HL-60 (cell line): Measurements from ENCODE around the gene ZNRF3.
"Not testable (repeated sequence)": the region's sequence is repeated elsewhere in the genome, so short reads cannot be mapped to it uniquely, and the experiment has no call there.

ENCODE experiments used
- DNase-seq, 2 experiments: peaks; one replicate each; pipeline ENCODE4 v3.0.0-alpha.2; 2010 to 2020; ENCODE audit warnings: low read depth in 1 of 2, low spot score in 1 of 2
- H3K27ac ChIP-seq: fragments of 250-450 bp; sonication (Bioruptor Pico); replicated peaks from 2 replicates; pipeline ENCODE4 v1.5.1; 2020; ENCODE audit warnings: mild to moderate bottlenecking, moderate library complexity
- H3K27me3 ChIP-seq: fragments of 250-450 bp; sonication (Bioruptor Pico); 2 replicates; pipeline ENCODE4 v1.5.1; 2021; ENCODE audit warnings: mild to moderate bottlenecking, moderate library complexity; ENCODE audit not compliant: insufficient read depth, poor library complexity, severe bottlenecking
- H3K4me3 ChIP-seq: replicated peaks from 2 replicates; pipeline ENCODE4 v1.5.1; 2011; ENCODE audit warnings: mild to moderate bottlenecking, control low read depth, low read length; ENCODE audit not compliant: insufficient read depth
- CTCF ChIP-seq: IDR thresholded peaks from one replicate; pipeline ENCODE4 v1.5.1; 2011; ENCODE audit warnings: low read length, control low read depth, inconsistent platforms; ENCODE audit not compliant: insufficient read depth
- GABPA ChIP-seq: IDR thresholded peaks from 2 replicates; pipeline ENCODE4 v1.6.1; 2012; ENCODE audit warnings: low read depth
- POLR2AphosphoS5 ChIP-seq: IDR thresholded peaks from 2 replicates; pipeline ENCODE4 v1.6.1; 2012; ENCODE audit warnings: low read depth
- REST ChIP-seq: IDR thresholded peaks from 2 replicates; pipeline ENCODE4 v1.6.1; 2012; ENCODE audit warnings: low read depth; ENCODE audit not compliant: insufficient replicate concordance
- SPI1 ChIP-seq: IDR thresholded peaks from 2 replicates; pipeline ENCODE4 v1.6.1; 2012; ENCODE audit warnings: low read depth, mild to moderate bottlenecking, borderline replicate concordance

Gene ZNRF3

GRCh38 chr22:28883917-28884746, 760 bp downstream of the ZNRF3 start:
- TF ChIP-seq SPI1, result no peak
- Histone ChIP-seq H3K27ac (no peak overlapping the region), H3K27me3 (no peaks in the 10 kb centered on the region), H3K4me3 (peak overlapping the region; percentile 60)
- peak in 1 of 2 experiments; percentile 11 for DNase-seq

- DNase-seq, result no peak
These were observed 1.5 kb downstream of the ZNRF3 start for GRCh38 chr22:28884747-28885350.

GRCh38 chr22:28885939-28886338, 2.6 kb downstream of the ZNRF3 start:
- no peaks in the 10 kb centered on the region for H3K27me3 ChIP-seq
- no peak for DNase-seq
- TF ChIP-seq GABPA (no peak), CTCF (no peak), POLR2AphosphoS5 (no peak), SPI1 (no peak), REST (no peak)
- no peak overlapping the region for H3K27ac ChIP-seq
- no peak overlapping the region for H3K4me3 ChIP-seq

More at GRCh38 chr22:28884747-28885350, 1.5 kb downstream of the ZNRF3 start:
- peak overlapping the region; percentile 60 for H3K4me3 ChIP-seq
- TF ChIP-seq GABPA (no peak), REST (no peak), SPI1 (no peak), POLR2AphosphoS5 (no peak), CTCF (no peak)
- no peak overlapping the region for H3K27ac ChIP-seq
- no peaks in the 10 kb centered on the region for H3K27me3 ChIP-seq

GRCh38 chr22:28886679-28887078, 3.3 kb downstream of the ZNRF3 start:
- DNase-seq, H3K4me3 ChIP-seq, H3K27ac ChIP-seq, H3K27me3 ChIP-seq: not testable (repeated sequence)
